ENCODE results near the gene EVPL.

DNA sequence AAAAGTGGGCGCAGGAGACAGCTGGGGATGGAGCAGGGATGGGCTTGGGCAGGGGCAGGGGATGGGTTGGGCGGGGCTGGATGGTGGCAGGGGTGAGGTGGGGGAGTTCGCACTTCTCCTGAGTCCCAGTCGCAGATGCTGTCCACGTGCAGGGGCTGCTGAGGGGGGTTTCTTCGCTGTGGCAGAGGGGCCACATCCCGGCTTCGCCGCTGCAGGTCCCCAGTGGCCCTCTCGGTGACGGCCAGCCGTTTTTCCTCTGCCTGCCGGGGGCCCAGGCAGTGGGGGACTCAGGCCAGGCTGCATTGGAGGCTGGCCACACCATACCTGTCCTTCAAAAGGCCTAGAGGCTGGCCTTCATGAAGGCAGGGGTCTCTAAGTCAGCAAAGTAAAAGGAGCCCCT lies 8.3 kb downstream of the EVPL start:
- TF ChIP-seq CTCF (IDR thresholded peaks at IDR 0.05; ENCODE audit: low read depth, low read length) (no peak), MYC (IDR thresholded peaks at IDR 0.05; ENCODE audit: low read depth, low read length) (no peak)

Data from NB4 (cell line).